Progenitor cell of endocrine pancreas (in vitro differentiated cells): ENCODE data around the gene CATSPER1. TPM values are rescaled to one million over a fixed set of nuclear protein-coding genes. Genes with fewer than 3 reads are reported as not detected.

Experiments
- DNase-seq: peaks from one replicate; pipeline ENCODE4 v3.0.0; 2021; ENCODE audit warnings: low spot score; ENCODE audit not compliant: unreplicated experiment
- H3K27ac Mint-ChIP-seq: 2 replicates; pipeline ENCODE4 v1.8.0; 2021; ENCODE audit warnings: mild to moderate bottlenecking, moderate library complexity, mixed read lengths
- H3K27me3 Mint-ChIP-seq: 2 replicates; pipeline ENCODE4 v1.8.0; 2021; ENCODE audit warnings: mixed read lengths
- H3K36me3 Mint-ChIP-seq: 2 replicates; pipeline ENCODE4 v1.8.0; 2022; ENCODE audit warnings: mixed read lengths; ENCODE audit not compliant: insufficient read depth
- H3K4me1 Mint-ChIP-seq: 2 replicates; pipeline ENCODE4 v1.8.0; 2021; ENCODE audit warnings: low read depth, mixed read lengths
- H3K4me3 Mint-ChIP-seq: 2 replicates; pipeline ENCODE4 v1.8.0; 2021; ENCODE audit warnings: low read depth, mild to moderate bottlenecking, moderate library complexity, mixed read lengths
- H3K9me3 Mint-ChIP-seq: 2 replicates; pipeline ENCODE4 v1.8.0; 2021; ENCODE audit warnings: low read depth, mixed read lengths
- total RNA-seq: library from RNA; stranded (reverse); gene quantifications from 2 replicates; pipeline ENCODE4 v1.2.1, GENCODE V29; 2021
- TF ChIP-seq, protein P1 (sequence below): fragments of 200-600 bp; sonication (generic); IDR thresholded peaks from one replicate; pipeline ENCODE4 v1.5.0; 2021; ENCODE audit warnings: antibody characterized with exemption, mild to moderate bottlenecking; ENCODE audit not compliant: unreplicated experiment

The CATSPER1 gene
- total RNA-seq, 1 donor from 2014 or later, result not detected

DNA sequence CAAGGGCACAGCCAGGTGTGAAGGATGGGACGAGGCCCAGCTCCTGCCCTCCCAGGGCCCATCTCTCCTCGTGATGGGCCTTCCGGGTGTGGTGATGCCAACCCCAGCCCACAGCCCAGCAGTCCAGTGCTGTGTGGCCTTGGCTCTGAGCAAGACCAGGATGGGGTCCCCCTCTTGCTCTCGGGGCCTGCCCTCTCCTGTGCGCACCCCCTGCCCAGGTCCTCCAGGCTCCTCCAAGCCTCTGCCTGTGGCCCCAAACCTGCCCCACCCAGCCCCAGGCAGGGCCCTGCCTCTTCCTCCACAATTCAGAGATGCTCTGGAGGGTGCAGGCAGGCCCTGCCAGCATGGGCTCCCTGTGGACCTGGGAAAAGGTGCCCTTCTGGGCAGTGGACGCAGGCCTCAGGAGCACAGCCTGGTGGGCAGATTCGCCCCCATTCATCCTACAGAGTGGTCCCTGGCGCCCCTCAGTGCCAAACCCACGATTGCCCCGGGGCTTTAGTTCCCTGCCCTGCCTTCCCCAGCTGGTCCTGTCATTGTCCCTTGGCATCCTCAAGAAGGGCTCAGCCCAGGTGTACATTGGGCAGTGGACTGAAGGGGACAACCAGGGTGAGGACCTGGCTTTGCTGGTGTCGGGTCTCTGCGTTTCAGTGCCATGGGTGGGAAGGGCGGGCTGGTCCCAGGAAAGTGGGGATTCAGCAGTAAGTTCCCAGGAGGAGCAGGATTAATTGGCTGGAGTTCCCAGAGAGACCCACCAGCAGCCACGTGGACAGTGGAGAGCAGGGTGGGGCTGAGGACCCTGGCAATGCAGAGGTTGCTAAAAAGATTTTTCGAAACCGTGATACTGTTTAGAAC is 44.1 kb downstream of the CATSPER1 start:
- Mint-ChIP-seq H3K36me3 (peaks cover 2% of the 10 kb centered on the region), H3K27ac (no peak overlapping the region), H3K4me1 (no peaks in the 10 kb centered on the region), H3K4me3 (no peak overlapping the region), H3K27me3 (no peaks in the 10 kb centered on the region), H3K9me3 (no peaks in the 10 kb centered on the region)
- DNase-seq, result no peak
- TF ChIP-seq, protein P1, sequence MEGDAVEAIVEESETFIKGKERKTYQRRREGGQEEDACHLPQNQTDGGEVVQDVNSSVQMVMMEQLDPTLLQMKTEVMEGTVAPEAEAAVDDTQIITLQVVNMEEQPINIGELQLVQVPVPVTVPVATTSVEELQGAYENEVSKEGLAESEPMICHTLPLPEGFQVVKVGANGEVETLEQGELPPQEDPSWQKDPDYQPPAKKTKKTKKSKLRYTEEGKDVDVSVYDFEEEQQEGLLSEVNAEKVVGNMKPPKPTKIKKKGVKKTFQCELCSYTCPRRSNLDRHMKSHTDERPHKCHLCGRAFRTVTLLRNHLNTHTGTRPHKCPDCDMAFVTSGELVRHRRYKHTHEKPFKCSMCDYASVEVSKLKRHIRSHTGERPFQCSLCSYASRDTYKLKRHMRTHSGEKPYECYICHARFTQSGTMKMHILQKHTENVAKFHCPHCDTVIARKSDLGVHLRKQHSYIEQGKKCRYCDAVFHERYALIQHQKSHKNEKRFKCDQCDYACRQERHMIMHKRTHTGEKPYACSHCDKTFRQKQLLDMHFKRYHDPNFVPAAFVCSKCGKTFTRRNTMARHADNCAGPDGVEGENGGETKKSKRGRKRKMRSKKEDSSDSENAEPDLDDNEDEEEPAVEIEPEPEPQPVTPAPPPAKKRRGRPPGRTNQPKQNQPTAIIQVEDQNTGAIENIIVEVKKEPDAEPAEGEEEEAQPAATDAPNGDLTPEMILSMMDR, result no peak

DNA sequence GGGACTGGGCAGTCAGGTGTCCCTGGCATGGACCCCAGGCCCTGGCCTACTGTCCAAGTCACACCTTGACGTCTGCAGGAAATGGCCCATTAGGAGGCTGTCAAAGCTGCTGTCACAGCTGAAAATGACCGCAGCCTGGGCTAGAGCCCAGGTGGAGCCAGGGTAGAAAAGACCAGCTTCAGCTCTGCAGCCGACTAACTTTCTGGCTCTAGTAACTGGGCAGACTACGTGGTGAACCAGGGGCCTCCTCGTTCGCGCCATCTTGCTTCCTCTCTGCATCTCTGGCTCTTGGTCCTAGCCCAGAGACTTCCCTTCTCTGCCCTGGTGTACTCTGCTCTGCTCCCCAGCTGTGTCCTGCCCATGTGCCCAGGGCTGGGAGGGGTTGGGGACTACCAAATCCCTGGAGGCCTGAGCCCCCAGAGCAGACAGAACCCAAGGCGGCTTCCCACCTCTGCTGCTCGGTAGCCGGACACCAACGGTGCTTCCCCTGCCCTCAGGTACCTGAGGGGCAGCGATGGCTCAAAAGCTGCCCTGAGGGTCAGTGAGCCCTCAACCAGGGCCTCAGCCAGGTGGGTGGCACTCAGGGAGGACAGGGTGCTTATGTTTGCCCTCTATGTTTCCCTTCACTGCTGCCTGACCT is 45.1 kb downstream of the CATSPER1 start:
- H3K4me3 Mint-ChIP-seq, result no peak overlapping the region
- H3K36me3 Mint-ChIP-seq, result peaks cover 2% of the 10 kb centered on the region
- no peak overlapping the region for H3K27ac Mint-ChIP-seq
- no peaks in the 10 kb centered on the region for H3K9me3 Mint-ChIP-seq
- TF ChIP-seq, protein P1, result no peak
- no peaks in the 10 kb centered on the region for H3K4me1 Mint-ChIP-seq
- H3K27me3 Mint-ChIP-seq, result no peaks in the 10 kb centered on the region
- no peak for DNase-seq

DNA sequence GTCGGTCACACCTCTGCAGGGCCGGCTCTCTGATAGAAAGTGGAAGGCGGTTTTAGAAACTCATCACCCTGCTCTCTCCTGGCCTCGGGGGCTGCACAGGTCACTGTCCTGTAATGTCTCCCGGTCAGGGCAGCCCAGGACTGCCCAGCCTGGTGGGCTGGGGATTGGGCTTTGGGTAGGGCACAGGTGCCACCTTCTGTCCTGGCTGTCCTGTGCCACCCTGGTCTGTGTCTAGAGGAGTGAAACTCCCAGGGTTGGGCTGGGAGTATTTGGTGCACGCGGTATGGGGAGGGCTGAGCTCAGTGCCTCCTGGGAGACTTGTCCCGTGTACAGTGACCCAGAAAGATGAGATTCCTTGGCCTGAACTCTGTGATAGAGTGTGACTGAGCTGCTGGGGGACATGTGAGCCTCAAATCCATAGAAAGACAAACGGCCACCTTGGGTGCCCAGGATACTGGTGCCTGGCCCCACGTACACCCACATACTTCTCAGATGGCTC is 47.0 kb downstream of the CATSPER1 start:
- no peaks in the 10 kb centered on the region for H3K27me3 Mint-ChIP-seq
- H3K9me3 Mint-ChIP-seq, result no peaks in the 10 kb centered on the region
- H3K4me1 Mint-ChIP-seq, result no peaks in the 10 kb centered on the region
- peaks cover 6% of the 10 kb centered on the region for H3K36me3 Mint-ChIP-seq
- no peak overlapping the region for H3K4me3 Mint-ChIP-seq
- TF ChIP-seq, protein P1, result no peak
- DNase-seq, result no peak
- H3K27ac Mint-ChIP-seq, result no peak overlapping the region

DNA sequence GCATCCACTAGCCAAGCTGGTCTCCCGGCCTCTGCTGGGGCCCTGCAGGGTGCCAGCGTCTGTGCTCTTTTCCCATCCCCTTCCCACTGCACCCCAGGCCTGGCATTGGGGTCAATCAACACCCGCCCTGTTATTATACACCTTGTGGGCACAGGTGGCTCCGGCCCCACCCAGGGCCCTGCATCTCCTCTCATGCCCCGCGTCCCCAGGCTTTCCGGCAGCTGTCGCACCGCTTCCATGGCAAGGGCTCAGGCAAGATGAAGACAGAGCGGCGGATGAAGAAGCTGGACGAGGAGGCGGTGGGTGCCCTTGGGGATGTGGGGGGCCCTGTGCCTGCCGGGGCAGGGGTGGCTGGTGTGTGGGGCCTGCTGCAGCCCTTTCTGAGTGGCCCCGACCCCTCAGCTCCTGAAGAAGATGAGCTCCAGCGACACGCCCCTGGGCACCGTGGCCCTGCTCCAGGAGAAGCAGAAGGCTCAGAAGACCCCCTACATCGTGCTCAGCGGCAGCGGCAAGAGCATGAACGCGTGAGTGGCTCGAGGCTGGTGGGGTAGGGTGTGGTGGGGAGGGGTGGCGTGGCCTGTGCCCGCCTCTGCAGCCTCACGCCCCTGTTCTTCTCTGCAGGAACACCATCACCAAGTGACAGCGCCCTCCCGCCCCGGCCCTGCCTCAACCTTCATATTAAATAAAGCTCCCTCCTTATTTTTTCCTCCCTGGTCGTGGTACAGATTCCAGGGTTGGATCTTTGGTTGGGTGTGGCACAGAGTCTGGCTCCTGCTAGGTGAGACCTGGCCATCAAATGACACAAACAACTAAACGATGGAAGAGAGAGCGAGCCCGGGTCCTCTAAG is 47.7 kb downstream of the CATSPER1 start:
- Mint-ChIP-seq H3K27ac (no peak overlapping the region), H3K4me3 (no peak overlapping the region), H3K27me3 (no peaks in the 10 kb centered on the region), H3K4me1 (no peaks in the 10 kb centered on the region), H3K9me3 (no peaks in the 10 kb centered on the region), H3K36me3 (peaks cover 6% of the 10 kb centered on the region)
- TF ChIP-seq, protein P1, result no peak
- DNase-seq, result no peak
